Left forelimb (tissue), 1 donor: ENCODE data around the gene BLM.
"Not testable (repeated sequence)": the region's sequence is repeated elsewhere in the genome, so short reads cannot be mapped to it uniquely, and the experiment has no call there.

Experiments
- DNase-seq: peaks from one replicate; pipeline ENCODE4 v3.0.0-alpha.2; 2018; ENCODE audit warnings: low spot score

Gene BLM

GRCh38 chr15:90716976-90717821, at the start of gene BLM:
BLM (plus strand) TSS chr15:90717346; CDS start chr15:90747393, 30,047 bp downstream.
- peak; percentile 97 for DNase-seq

- not testable (repeated sequence) for DNase-seq
Observed at GRCh38 chr15:90667755-90668345, 49.3 kb upstream of the BLM start.

GRCh38 chr15:90670631-90671030, 46.5 kb upstream of the BLM start:
- DNase-seq: not testable (repeated sequence)

GRCh38 chr15:90671216-90671615, 45.9 kb upstream of the BLM start:
- DNase-seq: no peak

GRCh38 chr15:90673357-90673756, 43.8 kb upstream of the BLM start:
- DNase-seq: not testable (repeated sequence)

GRCh38 chr15:90674476-90674875, 42.7 kb upstream of the BLM start:
- no peak for DNase-seq

- no peak for DNase-seq
Observed at GRCh38 chr15:90675464-90675863, 41.7 kb upstream of the BLM start.

- DNase-seq: no peak
Observed at GRCh38 chr15:90677807-90678790, 39.0 kb upstream of the BLM start.

GRCh38 chr15:90679959-90680358, 37.2 kb upstream of the BLM start:
- no peak for DNase-seq

- no peak for DNase-seq
Observed at GRCh38 chr15:90680371-90680935, 36.7 kb upstream of the BLM start.

- DNase-seq: no peak
Observed at GRCh38 chr15:90681056-90681455, 36.1 kb upstream of the BLM start.

- no peak for DNase-seq
Observed at GRCh38 chr15:90681480-90681879, 35.7 kb upstream of the BLM start.

GRCh38 chr15:90683371-90683770, 33.8 kb upstream of the BLM start:
- no peak for DNase-seq

GRCh38 chr15:90683876-90684275, 33.3 kb upstream of the BLM start:
- DNase-seq: no peak

GRCh38 chr15:90684281-90684680, 32.9 kb upstream of the BLM start:
- no peak for DNase-seq

- DNase-seq: no peak
Observed at GRCh38 chr15:90685591-90686434, 31.3 kb upstream of the BLM start.

- no peak for DNase-seq
Observed at GRCh38 chr15:90686435-90687218, 30.5 kb upstream of the BLM start.

GRCh38 chr15:90689326-90689961, 27.7 kb upstream of the BLM start:
- not testable (repeated sequence) for DNase-seq

GRCh38 chr15:90690585-90690984, 26.6 kb upstream of the BLM start:
- DNase-seq: no peak

GRCh38 chr15:90691369-90691768, 25.8 kb upstream of the BLM start:
- no peak for DNase-seq
